ENCODE data around the gene ADSL.
A peak's percentile ranks its signal among the peaks of the same experiment; 100 is the strongest.
"Not testable (repeated sequence)": the region's sequence is repeated elsewhere in the genome, so short reads cannot be mapped to it uniquely, and the experiment has no call there.

ADSL gene

GRCh38 chr22:40346185-40347118, at the start of gene ADSL:
Gene ADSL, plus strand, starts transcription at chr22:40346500. Its CDS starts 59 bp downstream, at chr22:40346559.
- in situ Hi-C loops (cut with HindIII; ENCODE audit: low pct_unique_long_range_greater_than_20kb, low sequenced_read_pairs) = no loop called here
- DNase-seq (ENCODE audit: low read depth in 1 of 2, low spot score in 1 of 2) = peak; percentile 66 to 84
- TF ChIP-seq JUND (IDR thresholded peaks at IDR 0.05; ENCODE audit: low read depth) = no peak

- in situ Hi-C loops (cut with HindIII; ENCODE audit: low pct_unique_long_range_greater_than_20kb, low sequenced_read_pairs) = no loop called here
- DNase-seq (ENCODE audit: low read depth in 1 of 2, low spot score in 1 of 2) = no peak
- TF ChIP-seq JUND (IDR thresholded peaks at IDR 0.05; ENCODE audit: low read depth) = no peak
Observed at GRCh38 chr22:40300316-40300715, 46.0 kb upstream of the ADSL start.

- no peak for DNase-seq (ENCODE audit: low read depth in 1 of 2, low spot score in 1 of 2)
- in situ Hi-C loops (cut with HindIII; ENCODE audit: low pct_unique_long_range_greater_than_20kb, low sequenced_read_pairs) = no loop called here
- no peak for TF ChIP-seq JUND (IDR thresholded peaks at IDR 0.05; ENCODE audit: low read depth)
Observed at GRCh38 chr22:40300884-40301672, 45.2 kb upstream of the ADSL start.

GRCh38 chr22:40302149-40302548, 44.2 kb upstream of the ADSL start:
- no peak for DNase-seq (ENCODE audit: low read depth in 1 of 2, low spot score in 1 of 2)
- no peak for TF ChIP-seq JUND (IDR thresholded peaks at IDR 0.05; ENCODE audit: low read depth)
- in situ Hi-C loops (cut with HindIII; ENCODE audit: low pct_unique_long_range_greater_than_20kb, low sequenced_read_pairs) = no loop called here

- no peak for DNase-seq (ENCODE audit: low read depth in 1 of 2, low spot score in 1 of 2)
- TF ChIP-seq JUND (IDR thresholded peaks at IDR 0.05; ENCODE audit: low read depth) = no peak
- in situ Hi-C loops (cut with HindIII; ENCODE audit: low pct_unique_long_range_greater_than_20kb, low sequenced_read_pairs) = no loop called here
Observed at GRCh38 chr22:40305625-40306024, 40.7 kb upstream of the ADSL start.

GRCh38 chr22:40308999-40309573, 37.2 kb upstream of the ADSL start:
- no peak for TF ChIP-seq JUND (IDR thresholded peaks at IDR 0.05; ENCODE audit: low read depth)
- DNase-seq (ENCODE audit: low read depth in 1 of 2, low spot score in 1 of 2) = no peak
- in situ Hi-C loops (cut with HindIII; ENCODE audit: low pct_unique_long_range_greater_than_20kb, low sequenced_read_pairs) = no loop called here

GRCh38 chr22:40309631-40310030, 36.7 kb upstream of the ADSL start:
- no peak for TF ChIP-seq JUND (IDR thresholded peaks at IDR 0.05; ENCODE audit: low read depth)
- in situ Hi-C loops (cut with HindIII; ENCODE audit: low pct_unique_long_range_greater_than_20kb, low sequenced_read_pairs) = no loop called here
- DNase-seq (ENCODE audit: low read depth in 1 of 2, low spot score in 1 of 2) = no peak

- TF ChIP-seq JUND (IDR thresholded peaks at IDR 0.05; ENCODE audit: low read depth) = no peak
- DNase-seq (ENCODE audit: low read depth in 1 of 2, low spot score in 1 of 2) = no peak
- in situ Hi-C loops (cut with HindIII; ENCODE audit: low pct_unique_long_range_greater_than_20kb, low sequenced_read_pairs) = no loop called here
Observed at GRCh38 chr22:40310081-40310767, 36.1 kb upstream of the ADSL start.

- in situ Hi-C loops (cut with HindIII; ENCODE audit: low pct_unique_long_range_greater_than_20kb, low sequenced_read_pairs) = no loop called here
- DNase-seq (ENCODE audit: low read depth in 1 of 2, low spot score in 1 of 2) = no peak
- TF ChIP-seq JUND (IDR thresholded peaks at IDR 0.05; ENCODE audit: low read depth) = no peak
Observed at GRCh38 chr22:40310768-40311120, 35.6 kb upstream of the ADSL start.

GRCh38 chr22:40311646-40312045, 34.7 kb upstream of the ADSL start:
- in situ Hi-C loops (cut with HindIII; ENCODE audit: low pct_unique_long_range_greater_than_20kb, low sequenced_read_pairs); DNase-seq (ENCODE audit: low read depth in 1 of 2, low spot score in 1 of 2): not testable (repeated sequence)

GRCh38 chr22:40312050-40312449, 34.2 kb upstream of the ADSL start:
- DNase-seq (ENCODE audit: low read depth in 1 of 2, low spot score in 1 of 2) = no peak
- in situ Hi-C loops (cut with HindIII; ENCODE audit: low pct_unique_long_range_greater_than_20kb, low sequenced_read_pairs) = no loop called here
- TF ChIP-seq JUND (IDR thresholded peaks at IDR 0.05; ENCODE audit: low read depth) = no peak

- in situ Hi-C loops (cut with HindIII; ENCODE audit: low pct_unique_long_range_greater_than_20kb, low sequenced_read_pairs) = no loop called here
- TF ChIP-seq JUND (IDR thresholded peaks at IDR 0.05; ENCODE audit: low read depth) = no peak
- DNase-seq (ENCODE audit: low read depth in 1 of 2, low spot score in 1 of 2) = no peak
Observed at GRCh38 chr22:40313007-40313406, 33.3 kb upstream of the ADSL start.
